22Rv1 (cell line): ENCODE measurements around the gene SLC2A9.

Source experiments
- CTCF ChIP-seq: fragments of 450-650 bp; IDR thresholded peaks from 2 replicates; pipeline ENCODE4 v1.5.1; 2017; ENCODE audit warnings: mild to moderate bottlenecking
- ZFX ChIP-seq: fragments of 450-650 bp; IDR thresholded peaks from 2 replicates; pipeline ENCODE4 v1.6.1; 2017; ENCODE audit warnings: antibody characterized with exemption, borderline replicate concordance

GRCh38 chr4:10034612-10035104 lies 13.4 kb upstream of the SLC2A9 start:
- TF ChIP-seq CTCF (no peak), ZFX (no peak)
